ENCODE data around the gene AMACR.

AMACR gene

GRCh38 chr5:34005211-34005610 is 2.6 kb downstream of the AMACR start:
- no peak for DNase-seq

GRCh38 chr5:34003941-34004340 is 3.9 kb downstream of the AMACR start:
- DNase-seq, result no peak

- DNase-seq, result no peak
Observed at GRCh38 chr5:34002629-34003328, 5.1 kb downstream of the AMACR start.

- DNase-seq, result peak; percentile 70
Observed at GRCh38 chr5:34001241-34001841, 6.5 kb downstream of the AMACR start.

- no peak for DNase-seq
Observed at GRCh38 chr5:33999978-34000377, 7.9 kb downstream of the AMACR start.

- peak; percentile 11 for DNase-seq
Observed at GRCh38 chr5:33997331-33997983, 10.4 kb downstream of the AMACR start.

GRCh38 chr5:33995865-33996264 is 12.0 kb downstream of the AMACR start:
- no peak for DNase-seq

GRCh38 chr5:33994845-33995244 is 13.0 kb downstream of the AMACR start:
- DNase-seq, result no peak

- DNase-seq, result no peak
Observed at GRCh38 chr5:33992864-33993263, 15.0 kb downstream of the AMACR start.

GRCh38 chr5:33985447-33985846 is 22.4 kb downstream of the AMACR start:
- DNase-seq, result no peak

GRCh38 chr5:33984671-33985124 is 23.2 kb downstream of the AMACR start, which contains the start of gene SLC45A2:
Gene SLC45A2, minus strand, starts transcription at chr5:33984693. Its CDS starts 110 bp downstream, at chr5:33984583.
- DNase-seq, result no peak

GRCh38 chr5:33984178-33984577 is 23.7 kb downstream of the AMACR start:
- DNase-seq, result no peak

GRCh38 chr5:33981408-33982162 is 26.3 kb downstream of the AMACR start:
- DNase-seq, result no peak

- no peak for DNase-seq
Observed at GRCh38 chr5:33980030-33980429, 27.8 kb downstream of the AMACR start.

- DNase-seq, result no peak
Observed at GRCh38 chr5:33978306-33978705, 29.5 kb downstream of the AMACR start.

- no peak for DNase-seq
Observed at GRCh38 chr5:33976307-33976706, 31.5 kb downstream of the AMACR start.

- no peak for DNase-seq
Observed at GRCh38 chr5:33975852-33976251, 32.0 kb downstream of the AMACR start.

GRCh38 chr5:33973271-33973670 is 34.6 kb downstream of the AMACR start:
- no peak for DNase-seq

GRCh38 chr5:33969572-33970452 is 38.0 kb downstream of the AMACR start:
- DNase-seq, result no peak

- peak; percentile 36 for DNase-seq
Observed at GRCh38 chr5:33968211-33969005, 39.4 kb downstream of the AMACR start.

GRCh38 chr5:33966805-33967204 is 41.0 kb downstream of the AMACR start:
- no peak for DNase-seq

Data from DMS 273 treated with DMSO at 0.1 percent for 48 hours (cell line).